NCI-H2107 treated with DMSO at 0.1 percent for 48 hours (cell line): ENCODE measurements around the gene HOXD1.

Experiments used
- DNase-seq: peaks from one replicate; lab custom pipeline; 2025; ENCODE audit not compliant: unreplicated experiment; lab: John Stamatoyannopoulos, UW

The HOXD1 gene

GRCh38 chr2:176164611-176165369 lies 23.7 kb upstream of the HOXD1 start:
- DNase-seq = no peak

- DNase-seq = no peak
Observed at GRCh38 chr2:176165370-176166050, 23.0 kb upstream of the HOXD1 start.

DNA sequence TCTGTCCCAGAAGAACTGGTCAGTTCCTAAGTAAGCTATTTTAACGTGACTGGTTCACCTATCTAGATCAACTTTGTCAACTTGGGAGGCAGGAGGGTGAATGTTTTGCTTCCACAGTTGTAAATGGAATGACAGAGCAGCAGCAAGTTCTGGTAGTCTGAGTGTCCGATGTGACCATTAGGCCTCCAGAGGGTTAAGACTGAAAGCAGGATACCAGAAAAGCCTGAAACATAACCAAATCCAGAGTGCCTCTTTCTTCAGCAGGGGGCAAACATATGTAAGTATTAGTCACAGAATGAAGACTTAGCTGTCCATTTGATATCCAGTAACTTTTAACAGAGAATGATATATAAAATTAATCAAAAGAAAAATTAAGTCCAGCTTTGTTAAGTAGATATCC lies 22.2 kb upstream of the HOXD1 start:
- DNase-seq = no peak

DNA sequence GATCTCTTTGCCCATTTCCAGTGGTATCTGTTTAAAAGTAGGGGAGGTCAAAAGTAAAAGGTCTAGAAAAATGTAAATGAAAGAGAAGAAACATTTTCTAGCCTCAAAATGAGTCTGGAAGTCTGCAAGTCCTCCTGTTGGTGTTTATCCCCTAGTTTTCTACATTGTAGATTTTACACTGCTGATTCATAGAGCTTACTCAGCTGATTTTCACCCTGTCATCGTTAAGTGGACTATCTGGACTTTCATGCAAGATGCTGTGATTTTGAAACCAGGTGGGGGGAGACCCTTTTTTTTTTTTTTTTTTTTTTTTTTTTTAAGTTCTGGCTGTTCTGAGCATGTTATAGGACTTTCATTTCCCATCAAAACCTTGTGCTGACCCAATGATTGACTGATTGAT lies 21.1 kb upstream of the HOXD1 start:
- DNase-seq = no peak

DNA sequence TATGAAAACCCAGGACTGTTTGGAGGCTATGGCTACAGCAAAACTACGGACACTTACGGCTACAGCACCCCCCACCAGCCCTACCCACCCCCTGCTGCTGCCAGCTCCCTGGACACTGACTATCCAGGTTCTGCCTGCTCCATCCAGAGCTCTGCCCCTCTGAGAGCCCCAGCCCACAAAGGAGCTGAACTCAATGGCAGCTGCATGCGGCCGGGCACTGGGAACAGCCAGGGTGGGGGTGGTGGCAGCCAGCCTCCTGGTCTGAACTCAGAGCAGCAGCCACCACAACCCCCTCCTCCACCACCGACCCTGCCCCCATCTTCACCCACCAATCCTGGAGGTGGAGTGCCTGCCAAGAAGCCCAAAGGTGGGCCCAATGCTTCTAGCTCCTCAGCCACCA lies 19.3 kb upstream of the HOXD1 start:
- no peak for DNase-seq

DNA sequence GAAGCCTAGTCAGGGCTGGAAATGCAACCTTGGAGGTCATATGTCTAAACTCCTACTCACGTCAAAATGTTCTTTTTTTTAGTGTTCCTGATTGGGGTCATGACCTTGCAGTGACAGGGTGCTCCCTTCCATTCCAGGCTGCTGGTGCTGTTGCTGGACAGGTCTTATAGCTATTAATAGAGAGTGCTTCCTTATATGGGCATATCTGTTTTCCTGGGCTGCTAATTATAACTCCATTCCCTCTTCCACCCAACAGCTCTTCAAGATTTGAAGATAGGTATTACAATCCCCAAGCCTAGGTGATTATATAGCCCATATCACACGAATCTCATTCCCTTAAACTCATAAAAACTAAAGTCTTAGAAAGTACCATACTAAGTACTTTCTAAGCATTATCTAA lies 18.8 kb upstream of the HOXD1 start:
- DNase-seq = no peak

- DNase-seq = no peak
Observed at GRCh38 chr2:176170602-176171305, 17.7 kb upstream of the HOXD1 start.

GRCh38 chr2:176171351-176172006 lies 17.0 kb upstream of the HOXD1 start:
- DNase-seq = no peak

DNA sequence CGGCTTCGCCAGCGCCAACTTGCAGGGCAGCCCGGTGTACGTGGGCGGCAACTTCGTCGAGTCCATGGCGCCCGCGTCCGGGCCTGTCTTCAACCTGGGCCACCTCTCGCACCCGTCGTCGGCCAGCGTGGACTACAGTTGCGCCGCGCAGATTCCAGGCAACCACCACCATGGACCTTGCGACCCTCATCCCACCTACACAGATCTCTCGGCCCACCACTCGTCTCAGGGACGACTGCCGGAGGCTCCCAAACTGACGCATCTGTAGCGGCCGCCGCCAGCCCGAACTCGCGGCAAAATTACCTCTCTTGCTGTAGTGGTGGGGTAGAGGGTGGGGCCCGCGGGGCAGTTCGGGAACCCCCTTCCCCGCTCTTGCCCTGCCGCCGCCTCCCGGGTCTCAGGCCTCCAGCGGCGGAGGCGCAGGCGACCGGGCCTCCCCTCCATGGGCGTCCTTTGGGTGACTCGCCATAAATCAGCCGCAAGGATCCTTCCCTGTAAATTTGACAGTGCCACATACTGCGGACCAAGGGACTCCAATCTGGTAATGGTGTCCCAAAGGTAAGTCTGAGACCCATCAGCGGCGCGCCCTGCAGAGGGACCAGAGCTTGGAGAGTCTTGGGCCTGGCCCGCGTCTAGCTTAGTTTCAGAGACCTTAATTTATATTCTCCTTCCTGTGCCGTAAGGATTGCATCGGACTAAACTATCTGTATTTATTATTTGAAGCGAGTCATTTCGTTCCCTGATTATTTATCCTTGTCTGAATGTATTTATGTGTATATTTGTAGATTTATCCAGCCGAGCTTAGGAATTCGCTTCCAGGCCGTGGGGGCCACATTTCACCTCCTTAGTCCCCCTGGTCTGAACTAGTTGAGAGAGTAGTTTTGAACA lies 16.2 kb upstream of the HOXD1 start:
- no peak for DNase-seq

GRCh38 chr2:176172895-176173566 lies 15.4 kb upstream of the HOXD1 start:
- DNase-seq = no peak

- no peak for DNase-seq
Observed at GRCh38 chr2:176173567-176174381, 14.7 kb upstream of the HOXD1 start.

DNA sequence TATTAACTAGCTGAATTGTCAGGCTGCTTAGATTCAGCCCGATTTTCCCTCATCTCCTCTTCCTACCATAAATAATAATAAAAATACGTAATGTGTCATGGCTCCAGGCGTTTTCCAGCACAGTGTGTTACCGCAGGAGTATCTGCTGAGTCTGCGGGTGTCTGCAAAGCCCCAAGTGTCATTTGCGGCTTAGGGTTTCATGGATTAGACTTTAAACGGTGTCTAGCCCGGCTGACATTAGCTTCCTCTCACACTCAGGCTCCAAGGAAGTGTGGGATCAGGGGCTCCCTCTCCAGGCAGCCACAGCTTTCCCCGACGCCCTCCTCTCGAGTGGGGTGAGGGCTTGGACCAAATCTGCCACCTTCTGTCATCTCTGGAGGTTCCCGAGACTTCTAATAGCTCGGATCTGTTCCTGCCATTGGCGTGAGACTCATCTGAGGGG lies 14.1 kb upstream of the HOXD1 start:
- no peak for DNase-seq

GRCh38 chr2:176174824-176175708 lies 13.4 kb upstream of the HOXD1 start:
- no peak for DNase-seq

GRCh38 chr2:176175709-176176607 lies 12.5 kb upstream of the HOXD1 start:
- no peak for DNase-seq

DNA sequence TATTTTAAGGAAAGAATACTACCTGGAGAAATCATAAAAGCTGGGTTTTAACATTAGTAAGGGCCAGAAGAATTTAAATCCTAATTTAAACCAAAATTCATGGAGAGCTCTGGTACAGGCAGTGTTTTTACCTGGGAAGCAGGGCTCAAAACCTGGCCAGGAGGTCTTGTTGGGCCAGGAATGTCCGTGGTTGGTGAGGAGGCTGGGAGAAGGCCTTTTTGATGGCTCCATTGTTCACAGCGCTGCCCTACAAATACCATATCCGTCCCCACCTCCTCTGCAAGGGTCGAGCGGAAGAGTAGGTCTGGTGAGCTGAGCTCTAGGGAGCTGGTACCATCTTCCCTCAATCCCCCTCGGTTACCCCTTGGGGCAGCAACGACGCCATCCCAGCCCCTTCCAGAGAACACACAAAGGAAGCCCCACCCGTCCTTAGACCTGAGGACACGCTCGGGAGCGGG lies 10.9 kb upstream of the HOXD1 start:
- no peak for DNase-seq

DNA sequence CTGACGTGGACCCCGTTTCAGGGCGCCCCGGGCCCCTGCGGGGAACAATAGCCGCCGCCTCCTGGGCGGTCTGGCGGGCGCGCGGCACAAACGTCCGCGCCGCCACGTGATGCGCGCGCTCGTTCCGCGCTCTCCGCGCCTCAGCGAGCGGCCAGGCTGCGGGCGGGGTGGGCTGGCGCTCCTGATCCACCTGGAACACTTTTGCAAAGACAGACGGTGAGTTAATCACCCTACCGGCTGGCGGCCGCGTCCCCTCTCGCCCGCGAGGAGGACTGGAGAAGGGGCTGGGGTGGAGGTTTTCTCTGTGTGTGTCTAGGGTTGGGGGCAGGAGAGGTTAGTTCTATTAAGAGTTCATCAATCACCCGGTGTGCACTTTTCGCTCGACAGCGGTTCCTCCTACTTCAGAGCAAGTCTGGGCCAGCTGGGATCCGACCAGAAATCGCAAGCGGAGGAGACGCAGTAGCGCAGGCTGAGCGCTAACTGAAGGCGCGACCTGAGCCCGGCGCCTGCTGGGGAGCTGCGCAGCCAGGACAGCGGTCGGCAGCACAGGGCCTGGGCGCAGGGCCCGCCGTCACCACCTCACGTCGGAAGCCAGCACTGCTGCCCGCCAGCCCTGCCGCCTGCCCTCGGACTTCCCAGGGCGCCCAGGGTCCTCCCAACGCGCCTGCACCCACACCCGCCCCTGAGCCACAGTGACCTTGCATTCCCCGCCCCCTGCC lies 10.3 kb upstream of the HOXD1 start:
- DNase-seq = no peak
